H1 (cell line): ENCODE measurements around the gene TUBA4B. TPM values are rescaled to one million over a fixed set of nuclear protein-coding genes. Genes with fewer than 3 reads are reported as not detected.
"Not testable (repeated sequence)": the region's sequence is repeated elsewhere in the genome, so short reads cannot be mapped to it uniquely, and the experiment has no call there.

ENCODE experiments used
- CTCF ChIA-PET: fragments of 300-600 bp; sonication (Branson Sonifier 250); formaldehyde crosslinking; loops from one replicate; lab custom pipeline; 2021; ENCODE audit not compliant: partially characterized antibody; lab: Charles Lee
- POLR2A ChIA-PET: fragments of 300-600 bp; sonication (Branson Sonifier 250); formaldehyde crosslinking; loops from one replicate; lab custom pipeline; 2021; ENCODE audit warnings: inconsistent platforms; ENCODE audit not compliant: partially characterized antibody; lab: Charles Lee
- DNase-seq, 2 experiments: peaks; one replicate each; pipeline versions ENCODE4 v3.0.0 to v3.0.0-alpha.2; 2010 to 2022; ENCODE audit warnings: low spot score in 2 of 2, low read depth in 1 of 2, mixed read lengths in 1 of 2
- FAIRE-seq: peaks from 2 replicates; lab custom pipeline; 2011; peaks lifted over from hg19 to GRCh38; lab: Jason Lieb, UNC
- H2AFZ ChIP-seq: 2 replicates; pipeline ENCODE4 v1.8.1; 2012; ENCODE audit warnings: low read length, inconsistent platforms
- H2AK5ac ChIP-seq: 2 replicates; pipeline ENCODE4 v1.6.1; 2013; ENCODE audit warnings: low read depth, low read length
- H2BK120ac ChIP-seq: replicated peaks from 2 replicates; pipeline ENCODE3; 2013; ENCODE audit warnings: low read depth, low read length, inconsistent platforms
- H2BK12ac ChIP-seq: 2 replicates; pipeline ENCODE4 v1.6.1; 2013; ENCODE audit warnings: low read depth, low read length
- H2BK15ac ChIP-seq: 2 replicates; pipeline ENCODE4 v1.6.1; 2013; ENCODE audit warnings: low read length
- H2BK20ac ChIP-seq: 2 replicates; pipeline ENCODE4 v1.6.1; 2013; ENCODE audit warnings: low read length
- H2BK5ac ChIP-seq: 2 replicates; pipeline ENCODE4 v1.6.1; 2013; ENCODE audit warnings: low read depth, low read length
- H3K14ac ChIP-seq: 2 replicates; pipeline ENCODE4 v1.6.1; 2013; ENCODE audit warnings: inconsistent platforms; ENCODE audit not compliant: insufficient read length
- H3K18ac ChIP-seq: 2 replicates; pipeline ENCODE4 v1.6.1; 2013; ENCODE audit warnings: low read length; ENCODE audit errors: extremely low read depth
- H3K23ac ChIP-seq: 2 replicates; pipeline ENCODE4 v1.6.1; 2013; ENCODE audit warnings: inconsistent platforms; ENCODE audit not compliant: insufficient read length
- H3K23me2 ChIP-seq: 2 replicates; pipeline ENCODE4 v1.6.1; 2013; ENCODE audit warnings: low read depth, low read length
- H3K27ac ChIP-seq: 2 replicates; pipeline ENCODE4 v1.6.1; 2011; ENCODE audit warnings: low read depth, low read length, inconsistent platforms
- H3K27me3 ChIP-seq, 4 experiments: replicated peaks in 1 of 4; 1 replicate in 1 of 4; 2 replicates in 3 of 4; pipeline versions ENCODE4 v1.6.1 to v1.8.1; 2011 to 2013; ENCODE audit warnings: low read length in 3 of 4, mild to moderate bottlenecking in 3 of 4, inconsistent platforms in 2 of 4, mixed read lengths in 2 of 4, moderate library complexity in 1 of 4; ENCODE audit not compliant: control insufficient read depth in 3 of 4, insufficient read depth in 3 of 4; ENCODE audit errors: extremely low read depth in 1 of 4
- H3K36me3 ChIP-seq, 4 experiments: 2 replicates each; pipeline versions ENCODE4 v1.6.1 to v1.8.1; 2011 to 2013; ENCODE audit warnings: mild to moderate bottlenecking in 4 of 4, low read length in 3 of 4, moderate library complexity in 2 of 4, control low read depth in 1 of 4, inconsistent platforms in 1 of 4; ENCODE audit not compliant: insufficient read depth in 4 of 4, control insufficient read depth in 2 of 4
- H3K4ac ChIP-seq: replicated peaks from 2 replicates; pipeline ENCODE3; 2013; ENCODE audit warnings: low read length, low read depth, mixed read lengths, inconsistent platforms; ENCODE audit not compliant: insufficient read length
- H3K4me1 ChIP-seq, 4 experiments: replicated peaks in 1 of 4; 1 replicate in 1 of 4; 2 replicates in 3 of 4; pipeline versions ENCODE4 v1.6.1 to v1.8.1; 2011 to 2013; ENCODE audit warnings: low read length in 3 of 4, inconsistent platforms in 2 of 4, mixed read lengths in 1 of 4; ENCODE audit not compliant: insufficient read depth in 4 of 4, control insufficient read depth in 3 of 4
- H3K4me2 ChIP-seq, 2 experiments: 2 replicates each; pipeline versions ENCODE4 v1.6.1 to v1.8.1; 2011 to 2013; ENCODE audit warnings: low read depth in 2 of 2, low read length in 2 of 2, control low read depth in 1 of 2, inconsistent platforms in 1 of 2, mild to moderate bottlenecking in 1 of 2; ENCODE audit not compliant: insufficient read depth in 1 of 2
- H3K4me3 ChIP-seq, 4 experiments: fragments of 200-600, 300-600 bp in 1 of 4; sonication (generic), shearing (Covaris generic), sonication (Bioruptor Twin) in 1 of 4; 2 replicates each; pipeline versions ENCODE4 v1.5.1 to v1.8.1; 2011 to 2016; ENCODE audit warnings: low read length in 4 of 4, low read depth in 3 of 4, control low read depth in 2 of 4, inconsistent platforms in 2 of 4, mild to moderate bottlenecking in 2 of 4, mixed read lengths in 1 of 4, moderate library complexity in 1 of 4; ENCODE audit not compliant: insufficient read depth in 2 of 4; ENCODE audit errors: extremely low read depth in 1 of 4
- H3K56ac ChIP-seq: replicated peaks from 2 replicates; pipeline ENCODE3; 2013; ENCODE audit warnings: low read depth, mild to moderate bottlenecking, mixed read lengths, low read length, inconsistent platforms; ENCODE audit not compliant: insufficient read length
- H3K79me1 ChIP-seq: 2 replicates; pipeline ENCODE4 v1.6.1; 2013; ENCODE audit warnings: low read depth, low read length, control low read depth
- H3K79me2 ChIP-seq, 2 experiments: 2 replicates each; pipeline versions ENCODE4 v1.6.1 to v1.8.1; 2012 to 2013; ENCODE audit warnings: low read length in 2 of 2, mild to moderate bottlenecking in 2 of 2, inconsistent platforms in 1 of 2; ENCODE audit not compliant: insufficient read depth in 2 of 2, control insufficient read depth in 1 of 2
- H3K9ac ChIP-seq, 4 experiments: replicated peaks in 1 of 4; 1 replicate in 1 of 4; 2 replicates in 3 of 4; pipeline versions ENCODE4 v1.6.1 to v1.8.1; 2011 to 2013; ENCODE audit warnings: low read depth in 3 of 4, low read length in 3 of 4, control low read depth in 2 of 4, mild to moderate bottlenecking in 2 of 4, moderate library complexity in 2 of 4, inconsistent platforms in 1 of 4; ENCODE audit errors: extremely low read depth in 1 of 4
- H3K9me3 ChIP-seq, 2 experiments: 2 replicates each; pipeline versions ENCODE4 v1.6.1 to v1.8.1; 2012 to 2013; ENCODE audit warnings: mild to moderate bottlenecking in 2 of 2, moderate library complexity in 2 of 2, control low read depth in 1 of 2, inconsistent platforms in 1 of 2, low read depth in 1 of 2, low read length in 1 of 2, mixed read lengths in 1 of 2; ENCODE audit not compliant: insufficient read depth in 2 of 2
- H4K20me1 ChIP-seq, 2 experiments: replicated peaks in 1 of 2; 2 replicates each; pipeline versions ENCODE3 to v1.8.1; 2011 to 2013; ENCODE audit warnings: inconsistent platforms in 2 of 2, low read length in 2 of 2, mild to moderate bottlenecking in 1 of 2; ENCODE audit not compliant: insufficient read depth in 2 of 2, control insufficient read depth in 1 of 2
- H4K5ac ChIP-seq: 2 replicates; pipeline ENCODE4 v1.6.1; 2013; ENCODE audit warnings: low read length, low read depth, mixed read lengths, inconsistent platforms; ENCODE audit not compliant: insufficient read length
- H4K8ac ChIP-seq: 2 replicates; pipeline ENCODE4 v1.8.0; 2013; ENCODE audit warnings: mild to moderate bottlenecking, moderate library complexity, low read length, inconsistent platforms; ENCODE audit not compliant: insufficient read depth; ENCODE audit errors: extremely low read depth
- H4K91ac ChIP-seq: replicated peaks from 2 replicates; pipeline ENCODE3; 2013; ENCODE audit warnings: low read length, mixed read lengths, inconsistent platforms; ENCODE audit not compliant: insufficient read length
- WGBS, 2 experiments: shearing (Covaris generic) in 1 of 2; methylation state at CpG; one replicate each; pipeline versions ENCODE4 v1.1.6 to v1.1.7; 2013 to 2015; ENCODE audit warnings: low lambda C conversion rate in 2 of 2, mixed read lengths in 2 of 2, inconsistent platforms in 1 of 2, low coverage in 1 of 2, missing lambda C conversion rate in 1 of 2; ENCODE audit not compliant: insufficient replicate concordance in 2 of 2, insufficient coverage in 1 of 2, insufficient read length in 1 of 2; ENCODE audit errors: extremely low coverage in 1 of 2, missing lambda C conversion rate in 1 of 2; 5-methylcytosine and 5-hydroxymethylcytosine counted together
- polyA plus RNA-seq, 7 experiments: library from polyadenylated mRNA; depleted of rRNA in 3 of 7; stranded (reverse) in 5 of 7; unstranded in 2 of 7; fragments of >200 nt in 5 of 7; fragments of 200-250 nt in 2 of 7; gene quantifications; 1 replicate in 5 of 7; 2 replicates in 1 of 7; 4 replicates in 1 of 7; pipeline versions ENCODE4 v1.2.1 to v1.2.3, GENCODE V29; 2011 to 2013; ENCODE audit warnings: missing spikeins in 2 of 7, mixed read lengths in 2 of 7
- total RNA-seq: library from RNA; stranded (reverse); fragmentation: NEBNext Ultra II Directional; extraction: Animal tissue kit (Norgen Biotek cat#: 25700); gene quantifications from 2 replicates; pipeline ENCODE4 v1.2.1, GENCODE V29; 2021

TUBA4B gene
- total and polyA plus RNA-seq, 2 of the 8 experiments (the other 6 are each of a cell fraction or from before 2014, with no cell fraction given): 0.08 to 0.24 TPM

DNA sequence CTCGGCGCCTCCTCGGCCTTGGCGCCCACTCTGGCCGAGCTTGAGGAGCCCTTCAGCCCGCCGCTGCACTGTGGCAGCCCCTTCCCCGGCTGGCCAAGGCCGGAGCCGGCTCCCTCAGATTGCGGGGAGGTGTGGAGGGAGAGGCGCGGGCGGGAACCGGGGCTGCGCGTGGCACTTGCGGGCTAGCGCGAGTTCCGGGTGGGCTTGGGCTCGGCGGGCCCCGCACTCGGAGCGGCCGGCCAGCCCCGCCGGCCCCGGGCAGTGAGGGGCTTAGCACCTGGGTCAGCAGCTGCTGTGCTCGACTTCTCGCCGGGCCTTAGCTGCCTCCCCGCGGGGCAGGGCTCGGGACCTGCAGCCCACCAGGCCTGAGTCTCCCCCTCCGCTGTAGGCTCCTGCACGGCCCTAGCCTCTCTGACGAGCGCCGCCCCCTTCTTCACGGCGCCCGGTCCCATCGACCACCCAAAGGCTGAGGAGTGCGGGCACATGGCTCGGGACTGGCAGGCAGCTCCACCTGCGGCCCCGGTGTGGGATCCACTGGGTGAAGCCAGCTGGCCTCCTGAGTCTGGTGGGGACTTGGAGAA is 59.7 kb downstream of the TUBA4B start:
- H3K14ac ChIP-seq, H2BK5ac ChIP-seq, H3K36me3 ChIP-seq, H4K91ac ChIP-seq, H3K79me1 ChIP-seq, H3K4me1 ChIP-seq, H3K9ac ChIP-seq, H2AFZ ChIP-seq, H3K27ac ChIP-seq, H3K18ac ChIP-seq, H3K9me3 ChIP-seq, H2BK20ac ChIP-seq, H4K8ac ChIP-seq, H3K79me2 ChIP-seq, H3K56ac ChIP-seq, H3K27me3 ChIP-seq, H3K4me2 ChIP-seq, H4K20me1 ChIP-seq, H2AK5ac ChIP-seq, FAIRE-seq, H4K5ac ChIP-seq, H3K4ac ChIP-seq, H2BK12ac ChIP-seq, H3K23ac ChIP-seq, DNase-seq, H2BK15ac ChIP-seq, H3K4me3 ChIP-seq, H2BK120ac ChIP-seq: not testable (repeated sequence)
- ChIA-PET POLR2A (interaction anchor here (0.6 to 2.1 kb wide), 5 partner anchors 10 to 107 kb away, joined by 3 to 6 read pairs (median 3); partner anchors contain the start of genes TUBA4A, TUBA4B and ZFAND2B), CTCF (interaction anchor here (0.7 to 4.3 kb wide), 10 partner anchors 12 to 283 kb away, joined by 3 to 17 read pairs (median 4); no protein-coding TSS in a partner anchor)
- 93% methylated on average over 20 of the region's 49 CpGs; no CpG with 5 or more reads in 1 of the 2 experiments for WGBS, 2 experiments
- peaks cover 11% of the 10 kb centered on the region; the same call in 1 of the 2 replicates for H3K23me2 ChIP-seq
